Keratinocyte (primary cell): Measurements from ENCODE around the gene CACNG4.

Experiments
- EZH2 ChIP-seq: IDR thresholded peaks from one replicate; pipeline ENCODE4 v1.6.1; 2012; ENCODE audit warnings: inconsistent platforms, mild to moderate bottlenecking, low read length, moderate library complexity
- TF ChIP-seq, protein P1 (sequence below), 3 experiments: IDR thresholded peaks in 1 of 3; conservative IDR thresholded peaks in 1 of 3; optimal IDR thresholded peaks in 1 of 3; 2 replicates in 2 of 3; 3 replicates in 1 of 3; pipeline versions ENCODE3 to v1.5.1; 2011; ENCODE audit warnings: low read length in 3 of 3, mild to moderate bottlenecking in 3 of 3, moderate library complexity in 2 of 3, control low read depth in 1 of 3, inconsistent platforms in 1 of 3; ENCODE audit not compliant: insufficient read depth in 2 of 3; ENCODE audit errors: extremely low read depth in 1 of 3

DNA sequence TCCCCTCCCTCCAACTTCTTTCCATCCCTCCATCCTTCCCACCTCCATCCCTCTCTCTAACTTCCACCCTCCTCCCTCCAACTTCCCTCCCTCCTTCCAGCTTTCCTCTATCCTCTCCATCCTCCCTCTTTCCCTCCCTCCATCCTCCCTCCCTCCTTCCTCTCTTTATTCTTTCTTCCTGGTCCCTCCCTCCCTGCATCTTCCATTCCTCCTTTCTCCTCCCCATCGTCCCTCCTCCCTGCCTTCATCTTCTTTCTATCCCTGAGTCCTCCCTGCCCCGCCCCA is 11.8 kb downstream of the CACNG4 start:
- TF ChIP-seq, protein P1, sequence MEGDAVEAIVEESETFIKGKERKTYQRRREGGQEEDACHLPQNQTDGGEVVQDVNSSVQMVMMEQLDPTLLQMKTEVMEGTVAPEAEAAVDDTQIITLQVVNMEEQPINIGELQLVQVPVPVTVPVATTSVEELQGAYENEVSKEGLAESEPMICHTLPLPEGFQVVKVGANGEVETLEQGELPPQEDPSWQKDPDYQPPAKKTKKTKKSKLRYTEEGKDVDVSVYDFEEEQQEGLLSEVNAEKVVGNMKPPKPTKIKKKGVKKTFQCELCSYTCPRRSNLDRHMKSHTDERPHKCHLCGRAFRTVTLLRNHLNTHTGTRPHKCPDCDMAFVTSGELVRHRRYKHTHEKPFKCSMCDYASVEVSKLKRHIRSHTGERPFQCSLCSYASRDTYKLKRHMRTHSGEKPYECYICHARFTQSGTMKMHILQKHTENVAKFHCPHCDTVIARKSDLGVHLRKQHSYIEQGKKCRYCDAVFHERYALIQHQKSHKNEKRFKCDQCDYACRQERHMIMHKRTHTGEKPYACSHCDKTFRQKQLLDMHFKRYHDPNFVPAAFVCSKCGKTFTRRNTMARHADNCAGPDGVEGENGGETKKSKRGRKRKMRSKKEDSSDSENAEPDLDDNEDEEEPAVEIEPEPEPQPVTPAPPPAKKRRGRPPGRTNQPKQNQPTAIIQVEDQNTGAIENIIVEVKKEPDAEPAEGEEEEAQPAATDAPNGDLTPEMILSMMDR (optimal IDR thresholded peaks at IDR 0.05 in 1 of 3, IDR thresholded peaks at IDR 0.05 in 1 of 3, conservative IDR thresholded peaks at IDR 0.05 in 1 of 3; ENCODE audit: extremely low read depth in 1 of 3, insufficient read depth in 2 of 3, low read length in 3 of 3) = no peak
- no peak for TF ChIP-seq EZH2
